ENCODE measurements around the gene MAPKAPK2.

DNA sequence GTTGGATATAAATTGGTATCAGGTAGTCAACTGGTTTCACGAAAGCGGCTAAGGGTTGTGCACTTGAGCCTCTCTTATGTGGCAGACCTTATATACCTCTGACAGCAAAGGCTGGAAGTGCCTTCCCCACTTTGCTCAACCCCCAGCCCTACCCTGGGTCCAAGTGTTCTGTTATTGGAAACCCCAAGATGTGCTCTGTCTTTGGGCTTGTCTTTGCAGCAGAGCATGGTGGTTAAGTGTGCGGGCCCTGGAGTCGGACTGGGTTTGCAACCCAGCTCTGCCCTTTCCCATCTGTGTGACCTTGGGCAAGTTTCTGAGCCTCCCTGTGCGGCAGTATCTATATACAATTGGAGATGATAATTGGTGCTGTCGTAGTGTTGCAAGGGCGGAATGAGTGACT lies 98.8 kb downstream of the MAPKAPK2 start:
- TF ChIP-seq POLR2A (IDR thresholded peaks at IDR 0.05): no peak
- TF ChIP-seq, protein P1, sequence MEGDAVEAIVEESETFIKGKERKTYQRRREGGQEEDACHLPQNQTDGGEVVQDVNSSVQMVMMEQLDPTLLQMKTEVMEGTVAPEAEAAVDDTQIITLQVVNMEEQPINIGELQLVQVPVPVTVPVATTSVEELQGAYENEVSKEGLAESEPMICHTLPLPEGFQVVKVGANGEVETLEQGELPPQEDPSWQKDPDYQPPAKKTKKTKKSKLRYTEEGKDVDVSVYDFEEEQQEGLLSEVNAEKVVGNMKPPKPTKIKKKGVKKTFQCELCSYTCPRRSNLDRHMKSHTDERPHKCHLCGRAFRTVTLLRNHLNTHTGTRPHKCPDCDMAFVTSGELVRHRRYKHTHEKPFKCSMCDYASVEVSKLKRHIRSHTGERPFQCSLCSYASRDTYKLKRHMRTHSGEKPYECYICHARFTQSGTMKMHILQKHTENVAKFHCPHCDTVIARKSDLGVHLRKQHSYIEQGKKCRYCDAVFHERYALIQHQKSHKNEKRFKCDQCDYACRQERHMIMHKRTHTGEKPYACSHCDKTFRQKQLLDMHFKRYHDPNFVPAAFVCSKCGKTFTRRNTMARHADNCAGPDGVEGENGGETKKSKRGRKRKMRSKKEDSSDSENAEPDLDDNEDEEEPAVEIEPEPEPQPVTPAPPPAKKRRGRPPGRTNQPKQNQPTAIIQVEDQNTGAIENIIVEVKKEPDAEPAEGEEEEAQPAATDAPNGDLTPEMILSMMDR (IDR thresholded peaks at IDR 0.05 in 4 of 5, conservative IDR thresholded peaks at IDR 0.05 in 1 of 5): no peak
